ENCODE data around the gene COX6A1. TPM values are rescaled to one million over a fixed set of nuclear protein-coding genes. Genes with fewer than 3 reads are reported as not detected.
A peak's percentile ranks its signal among the peaks of the same experiment; 100 is the strongest.

The COX6A1 gene
- total RNA-seq, 1 donor: 215 TPM

GRCh38 chr12:120425797-120426196 lies 12.1 kb upstream of the COX6A1 start:
- no peak for TF ChIP-seq CTCF (IDR thresholded peaks at IDR 0.05; ENCODE audit: insufficient read depth, low read depth, low read length)
- no peak overlapping the region for H3K4me3 ChIP-seq (ENCODE audit: low read depth, low read length)
- DNase-seq (ENCODE audit: low read depth): no peak

GRCh38 chr12:120428597-120429229 lies 9.2 kb upstream of the COX6A1 start:
- H3K4me3 ChIP-seq (ENCODE audit: low read depth, low read length): no peak overlapping the region
- no peak for DNase-seq (ENCODE audit: low read depth)
- TF ChIP-seq CTCF (IDR thresholded peaks at IDR 0.05; ENCODE audit: insufficient read depth, low read depth, low read length): no peak

- TF ChIP-seq CTCF (IDR thresholded peaks at IDR 0.05; ENCODE audit: insufficient read depth, low read depth, low read length): no peak
- no peak for DNase-seq (ENCODE audit: low read depth)
- H3K4me3 ChIP-seq (ENCODE audit: low read depth, low read length): no peak overlapping the region
Observed at GRCh38 chr12:120429368-120429767, 8.5 kb upstream of the COX6A1 start.

GRCh38 chr12:120432772-120433525 lies 5.0 kb upstream of the COX6A1 start:
- no peak for TF ChIP-seq CTCF (IDR thresholded peaks at IDR 0.05; ENCODE audit: insufficient read depth, low read depth, low read length)
- no peak overlapping the region for H3K4me3 ChIP-seq (ENCODE audit: low read depth, low read length)
- DNase-seq (ENCODE audit: low read depth): no peak

- peak overlapping the region; percentile 89 for H3K4me3 ChIP-seq (ENCODE audit: low read depth, low read length)
- DNase-seq (ENCODE audit: low read depth): no peak
- no peak for TF ChIP-seq CTCF (IDR thresholded peaks at IDR 0.05; ENCODE audit: insufficient read depth, low read depth, low read length)
Observed at GRCh38 chr12:120438495-120439198, 734 bp downstream of the COX6A1 start.

GRCh38 chr12:120439646-120440247 lies 1.8 kb downstream of the COX6A1 start:
- H3K4me3 ChIP-seq (ENCODE audit: low read depth, low read length): no peak overlapping the region
- DNase-seq (ENCODE audit: low read depth): peak; percentile 63
- TF ChIP-seq CTCF (IDR thresholded peaks at IDR 0.05; ENCODE audit: insufficient read depth, low read depth, low read length): peak; percentile 48

All from fibroblast of villous mesenchyme (primary cell).